GM03348 (cell line): ENCODE measurements around the gene FAM81A.
A peak's percentile ranks its signal among the peaks of the same experiment; 100 is the strongest.

ENCODE experiments used
- DNase-seq: peaks from one replicate; pipeline ENCODE4 v3.0.0; 2012; ENCODE audit warnings: low spot score

Gene FAM81A

DNA sequence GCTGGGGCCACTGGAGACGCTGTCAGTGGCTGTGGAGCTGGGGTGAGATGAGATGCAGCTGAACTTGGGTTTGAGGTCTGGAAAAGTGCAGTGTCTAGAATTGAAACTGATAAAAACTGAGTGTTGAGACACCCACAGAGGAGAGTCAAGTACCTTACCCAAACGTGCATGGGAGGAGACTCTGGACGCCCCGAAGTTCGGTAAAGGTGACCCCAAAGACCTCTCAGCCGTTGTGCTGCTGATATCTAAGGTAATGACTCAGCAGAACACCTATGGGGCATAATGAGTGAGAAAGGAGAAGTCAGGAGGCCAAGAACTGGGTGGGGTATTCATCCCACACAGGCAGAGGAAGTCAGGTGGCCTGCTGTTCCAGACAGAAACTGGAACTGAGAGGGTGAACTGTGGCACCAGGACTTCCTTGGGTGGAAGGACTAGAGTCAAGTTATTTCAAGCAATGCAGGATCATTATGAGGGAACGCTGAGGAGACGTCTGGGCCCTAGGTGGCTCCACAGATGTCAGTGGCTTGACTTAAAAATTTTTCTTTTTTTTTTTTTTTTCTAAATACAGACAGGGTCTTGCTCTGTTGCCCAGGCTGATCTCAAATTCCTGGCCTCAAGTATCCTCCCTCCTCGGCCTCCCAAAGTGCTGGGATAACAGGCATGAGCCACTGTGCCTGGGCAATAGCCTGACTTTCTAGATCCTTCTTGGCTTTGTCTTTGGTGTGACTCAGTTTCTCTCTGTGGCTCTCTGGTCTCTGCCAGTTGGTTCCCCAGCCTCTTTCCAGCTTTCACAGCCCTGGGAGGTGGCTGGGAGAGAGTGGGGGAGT is 105.9 kb downstream of the FAM81A start:
- no peak for DNase-seq

- DNase-seq: no peak
Measured at GRCh38 chr15:59545573-59545972, 107.6 kb downstream of the FAM81A start.

DNA sequence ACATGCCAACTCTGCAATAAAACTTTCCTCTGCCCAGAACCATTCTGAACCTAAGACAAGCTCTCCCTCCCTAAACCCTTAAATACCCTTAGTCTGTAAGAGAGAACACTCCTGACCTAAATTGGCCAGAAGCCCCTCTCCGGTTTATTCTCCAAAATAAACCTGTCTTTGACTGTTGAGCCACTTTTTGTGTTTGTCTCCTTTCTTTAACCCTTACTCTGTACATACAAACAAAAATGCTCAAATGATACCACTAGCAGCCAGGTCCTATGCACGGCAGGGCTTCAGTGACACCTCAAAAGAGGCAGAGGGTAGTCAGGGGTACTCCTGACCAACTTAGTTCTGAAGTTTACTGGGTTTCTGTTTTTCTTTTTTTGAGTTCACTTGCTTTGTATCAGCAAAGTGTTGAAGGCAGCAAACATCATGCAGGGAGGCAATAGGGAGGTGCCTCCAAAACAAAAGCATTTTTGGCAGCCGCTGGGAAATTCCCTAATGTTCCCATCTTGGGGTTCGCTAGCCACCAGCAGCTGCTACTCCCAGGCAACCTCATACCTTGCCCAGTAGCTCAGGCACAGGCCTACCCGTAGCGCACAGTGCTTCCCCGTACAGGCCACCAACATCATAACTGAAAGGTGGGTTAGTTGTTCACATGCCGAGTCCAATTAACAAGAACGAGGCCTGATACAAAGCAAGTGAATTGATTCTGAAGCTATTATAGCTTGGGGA is 110.7 kb downstream of the FAM81A start:
- DNase-seq: no peak

DNA sequence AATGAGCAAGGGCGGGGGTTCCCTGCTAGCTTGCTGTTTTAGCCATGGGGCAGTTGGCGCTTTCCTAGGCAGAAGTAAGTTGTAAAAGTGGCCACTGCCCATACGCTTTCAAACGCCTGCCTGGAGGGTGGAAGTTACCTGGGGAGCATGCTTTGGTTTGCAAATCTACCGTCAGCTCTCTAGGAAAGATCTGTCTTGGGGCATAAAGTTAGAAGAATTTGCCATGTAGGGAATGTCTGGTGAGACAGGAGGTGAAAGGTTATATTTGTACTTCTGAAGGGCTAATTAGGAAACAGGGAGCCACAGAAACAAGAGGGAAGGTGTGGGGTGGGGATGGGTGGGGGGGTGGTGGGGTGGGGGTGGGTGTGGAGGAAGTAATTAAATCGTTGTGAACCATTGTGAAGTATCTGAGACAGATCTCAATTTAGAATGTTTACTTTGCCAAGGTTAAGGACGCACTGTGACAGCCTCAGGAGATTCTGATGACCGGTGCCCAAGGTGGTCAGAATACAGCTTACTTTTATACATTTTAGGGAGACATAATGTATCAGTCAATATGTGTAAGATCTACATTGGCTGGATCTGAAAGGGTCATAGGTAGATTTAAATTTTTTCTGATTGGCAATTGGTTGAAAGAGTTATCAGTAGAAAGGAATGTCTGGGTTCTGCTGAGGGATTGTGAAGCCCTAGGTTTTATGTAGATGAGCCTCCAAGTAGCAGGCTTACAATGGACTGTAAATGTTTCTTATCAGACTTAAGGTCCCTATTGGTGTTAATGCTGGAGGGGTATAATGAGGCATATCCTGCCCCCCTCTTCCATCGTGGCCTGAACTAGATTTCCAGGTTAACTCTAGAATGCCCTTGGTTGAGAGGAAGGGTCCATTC is 111.6 kb downstream of the FAM81A start:
- no peak for DNase-seq

DNA sequence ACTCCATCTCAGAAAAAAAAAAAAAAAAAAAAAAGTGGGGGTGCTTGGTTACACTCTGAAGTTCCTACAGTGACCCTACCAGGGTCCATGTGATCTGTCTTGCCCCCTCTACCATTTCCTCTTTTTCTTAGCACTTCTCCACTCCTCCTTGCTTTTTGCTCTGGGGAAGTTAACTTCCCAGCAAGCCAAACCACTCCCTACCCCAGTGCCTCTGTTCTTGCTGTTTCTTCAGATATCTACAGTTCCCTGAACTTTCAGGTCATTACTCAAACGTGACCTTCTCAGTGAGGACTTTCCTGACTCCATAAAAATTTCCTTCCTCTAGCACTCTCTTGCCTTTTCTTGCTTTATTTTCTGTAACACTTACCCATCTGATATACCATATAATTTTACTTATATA is 112.5 kb downstream of the FAM81A start:
- DNase-seq: no peak

GRCh38 chr15:59550956-59551355 is 113.0 kb downstream of the FAM81A start:
- DNase-seq: no peak

DNA sequence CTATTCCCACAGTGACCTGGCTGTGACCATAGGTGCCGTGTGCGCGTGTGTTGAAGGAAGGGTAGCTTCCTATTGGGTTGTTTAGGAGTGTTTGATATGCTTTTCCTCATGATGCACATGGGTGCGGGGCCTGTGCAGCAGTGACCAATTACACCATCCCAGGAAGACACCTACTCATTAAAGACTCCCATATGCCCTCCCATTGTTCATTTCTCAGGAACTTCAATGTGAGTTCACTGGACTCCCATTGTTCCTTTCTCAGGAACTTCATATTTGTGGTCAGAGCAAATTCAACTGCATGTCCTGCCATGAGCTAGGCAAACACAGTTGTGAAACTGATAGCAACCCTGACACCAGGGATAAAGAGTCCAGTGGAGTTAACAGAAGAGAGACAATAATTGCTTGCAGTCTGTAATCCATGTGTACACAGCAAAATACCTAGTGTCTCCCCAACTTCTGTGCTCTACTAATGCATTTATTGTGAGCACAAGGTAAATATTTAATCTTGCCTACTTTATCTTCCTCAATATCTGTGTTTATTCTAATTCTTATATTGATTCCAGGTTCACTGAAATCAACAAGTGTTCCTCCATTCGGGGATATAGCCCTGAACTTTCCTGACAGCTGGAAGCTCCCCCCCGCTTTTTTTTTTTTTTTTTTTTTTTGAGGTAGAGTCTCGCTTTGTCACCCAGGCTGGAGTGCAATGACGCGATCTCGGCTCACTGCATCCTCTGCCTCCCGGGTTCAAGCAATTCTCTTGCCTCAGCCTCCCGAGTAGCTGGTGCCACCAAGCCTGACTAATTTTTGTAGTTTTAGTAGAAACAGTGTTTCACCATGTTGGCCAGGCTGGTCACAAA is 116.1 kb downstream of the FAM81A start:
- DNase-seq: peak; percentile 49

DNA sequence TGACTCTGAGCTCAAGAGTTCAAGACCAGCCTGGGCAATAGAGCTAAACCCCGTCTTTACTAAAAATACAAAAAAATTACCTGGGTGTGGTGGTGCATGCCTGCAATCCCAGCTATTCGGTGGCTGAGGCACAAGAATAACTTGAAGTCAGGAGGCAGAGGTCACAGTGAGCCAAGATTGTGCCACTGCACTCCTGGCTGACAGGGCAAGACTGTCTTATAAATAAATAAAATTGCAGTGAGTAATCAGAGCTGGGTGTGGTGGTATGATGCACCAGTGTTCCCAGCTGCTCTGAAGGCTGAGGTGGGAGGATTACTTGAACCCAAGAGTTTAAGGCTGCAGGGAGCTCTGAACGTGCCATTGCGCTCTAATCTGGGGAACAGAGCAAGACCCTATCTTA is 117.7 kb downstream of the FAM81A start:
- DNase-seq: no peak

DNA sequence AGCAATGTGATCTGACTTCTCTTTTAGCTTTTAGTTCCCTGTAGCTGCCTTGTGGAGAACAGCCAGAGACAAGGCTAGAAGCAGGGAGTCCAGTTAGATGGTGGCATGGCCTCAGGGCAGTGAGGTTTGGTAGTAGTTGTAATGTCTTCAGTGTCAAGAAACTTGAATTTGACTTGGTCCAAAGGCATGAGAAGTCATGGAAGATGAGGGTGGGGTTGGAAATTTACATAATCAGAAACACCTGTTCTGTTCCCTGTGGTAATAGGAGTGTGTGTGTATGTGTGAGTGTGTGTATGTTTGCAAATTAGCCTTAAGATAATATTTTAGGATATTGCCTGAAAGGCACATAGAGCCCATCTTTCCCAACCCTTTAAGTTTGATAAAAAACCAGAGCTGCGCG is 118.4 kb downstream of the FAM81A start:
- no peak for DNase-seq

DNA sequence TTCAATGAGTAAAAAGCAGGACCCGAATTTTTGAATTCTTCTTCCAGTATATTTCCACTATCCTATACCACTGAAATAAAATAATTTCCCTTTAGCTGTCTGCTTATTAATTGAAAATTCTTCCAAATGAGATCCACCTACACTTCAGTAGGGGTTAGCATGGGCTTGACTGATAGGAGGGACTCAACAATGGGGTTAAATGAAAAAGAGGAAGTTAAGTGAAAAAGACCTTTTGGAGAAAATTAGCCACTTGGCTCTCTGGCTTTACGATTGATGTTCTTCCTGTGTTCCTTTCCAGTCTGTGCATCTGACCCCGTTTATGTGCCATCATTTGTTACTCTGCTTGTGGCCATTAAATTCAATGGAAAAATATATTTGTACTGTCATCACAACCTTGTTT is 119.6 kb downstream of the FAM81A start:
- DNase-seq: no peak

- DNase-seq: peak; percentile 10
Measured at GRCh38 chr15:59558851-59559250, 120.9 kb downstream of the FAM81A start.

- DNase-seq: no peak
Measured at GRCh38 chr15:59561547-59561946, 123.6 kb downstream of the FAM81A start.

DNA sequence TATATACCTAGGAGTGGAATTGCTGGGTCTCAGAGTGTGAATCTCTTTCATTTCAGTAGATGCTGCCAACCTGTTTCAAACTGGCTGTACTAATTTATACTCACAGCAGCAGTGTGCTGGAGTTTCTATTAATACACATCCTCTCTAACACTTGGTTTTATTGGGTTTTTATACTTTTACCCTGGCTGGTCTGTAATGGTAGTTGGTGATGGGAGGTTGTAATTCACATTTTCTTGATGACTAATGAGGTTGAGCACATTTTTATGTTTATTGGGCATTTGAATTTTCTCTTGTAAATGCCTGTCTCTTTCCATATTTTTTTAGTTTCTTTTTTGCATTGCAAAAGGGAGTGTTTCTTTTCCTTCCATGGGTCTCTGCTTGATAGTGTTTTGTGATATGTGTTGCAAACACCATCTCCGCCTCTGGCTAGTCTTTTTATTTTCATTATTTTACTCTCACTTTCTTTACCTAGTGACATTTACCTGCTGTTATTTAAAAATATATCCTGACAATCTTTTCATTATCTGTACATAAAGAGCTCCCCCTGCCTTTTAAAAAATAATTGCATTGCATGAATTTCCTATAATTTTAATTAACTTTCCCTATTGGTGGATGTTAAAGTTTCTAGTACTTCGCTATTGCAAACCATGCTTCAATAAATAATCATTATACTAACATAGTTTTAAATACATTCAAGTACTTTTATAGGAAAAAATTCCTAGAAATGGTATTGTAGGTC is 124.6 kb downstream of the FAM81A start:
- DNase-seq: no peak

- no peak for DNase-seq
Measured at GRCh38 chr15:59565299-59565698, 127.3 kb downstream of the FAM81A start.

GRCh38 chr15:59567324-59567723 is 129.3 kb downstream of the FAM81A start:
- DNase-seq: no peak

DNA sequence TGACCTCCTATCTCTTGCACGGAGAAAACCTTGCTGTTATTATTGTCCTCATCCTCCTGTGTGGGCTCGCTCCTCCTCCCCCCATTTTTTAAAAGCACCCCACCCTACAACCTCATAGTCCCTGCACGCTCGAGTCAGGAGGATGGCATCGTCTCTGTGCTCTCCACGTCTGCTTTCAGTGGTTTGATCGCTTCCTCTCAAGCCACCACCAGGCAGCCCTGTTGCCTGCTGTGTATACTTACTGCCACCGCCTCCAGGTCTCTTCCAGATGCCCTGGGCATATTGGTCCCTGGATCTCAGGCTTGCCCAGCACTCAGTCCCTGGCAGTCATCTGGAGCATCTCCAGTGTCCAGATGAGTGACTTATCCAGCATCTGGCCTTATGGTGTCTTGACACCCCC is 131.5 kb downstream of the FAM81A start:
- no peak for DNase-seq

- DNase-seq: no peak
Measured at GRCh38 chr15:59570315-59570714, 132.3 kb downstream of the FAM81A start.

- no peak for DNase-seq
Measured at GRCh38 chr15:59571606-59572005, 133.6 kb downstream of the FAM81A start.
